ENCODE measurements around the gene SP140. TPM values are rescaled to one million over a fixed set of nuclear protein-coding genes. Genes with fewer than 3 reads are reported as not detected.
"Not testable (repeated sequence)": the region's sequence is repeated elsewhere in the genome, so short reads cannot be mapped to it uniquely, and the experiment has no call there.

Gene SP140
- total and polyA plus RNA-seq, 2 of the 8 experiments (the other 6 are each of a cell fraction or from before 2014, with no cell fraction given): 0.23 to 1.3 TPM

DNA sequence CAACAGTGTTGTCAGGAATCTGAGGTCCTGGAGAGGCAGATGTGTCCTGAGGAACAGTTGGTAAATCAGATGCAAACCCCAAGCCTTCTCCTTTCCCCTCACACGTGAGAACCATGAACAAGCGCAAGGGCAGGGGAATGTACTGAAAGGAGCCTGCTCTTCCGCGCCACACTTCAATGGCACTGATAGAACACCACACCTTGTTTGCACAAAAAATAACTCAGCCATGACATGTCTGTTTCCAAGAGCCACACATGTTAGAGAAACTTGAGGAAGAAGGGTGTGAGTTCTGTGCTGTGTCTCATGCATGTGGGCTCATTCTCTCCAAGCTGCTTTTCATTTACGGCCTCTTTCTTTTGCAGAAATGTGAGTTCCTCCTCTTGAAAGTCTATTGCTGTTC, 85.3 kb downstream of the SP140 start:
- H3K4me3 ChIP-seq (ENCODE audit: extremely low read depth in 1 of 4, insufficient read depth in 2 of 4, low read depth in 3 of 4, low read length in 4 of 4); H4K8ac ChIP-seq (ENCODE audit: extremely low read depth, insufficient read depth, low read length); H2BK12ac ChIP-seq (ENCODE audit: low read depth, low read length); H4K91ac ChIP-seq (replicated peaks; ENCODE audit: insufficient read length, low read length); H3K9ac ChIP-seq (replicated peaks in 1 of 4; ENCODE audit: extremely low read depth in 1 of 4, low read depth in 3 of 4, low read length in 3 of 4); H3K27me3 ChIP-seq (replicated peaks in 1 of 4; ENCODE audit: control insufficient read depth in 3 of 4, extremely low read depth in 1 of 4, insufficient read depth in 3 of 4, low read length in 3 of 4); H2BK20ac ChIP-seq (ENCODE audit: low read length); H2BK5ac ChIP-seq (ENCODE audit: low read depth, low read length); H3K23ac ChIP-seq (ENCODE audit: insufficient read length); H4K5ac ChIP-seq (ENCODE audit: insufficient read length, low read depth, low read length); DNase-seq (ENCODE audit: low read depth in 1 of 2, low spot score in 2 of 2); H3K23me2 ChIP-seq (ENCODE audit: low read depth, low read length); H3K36me3 ChIP-seq (ENCODE audit: control insufficient read depth in 2 of 4, insufficient read depth in 4 of 4, low read length in 3 of 4); H3K56ac ChIP-seq (replicated peaks; ENCODE audit: insufficient read length, low read depth, low read length); H3K18ac ChIP-seq (ENCODE audit: extremely low read depth, low read length); H3K79me2 ChIP-seq (ENCODE audit: control insufficient read depth in 1 of 2, insufficient read depth in 2 of 2, low read length in 2 of 2); H3K79me1 ChIP-seq (ENCODE audit: low read depth, low read length); H2AFZ ChIP-seq (ENCODE audit: low read length); H3K9me3 ChIP-seq (ENCODE audit: insufficient read depth in 2 of 2, low read depth in 1 of 2, low read length in 1 of 2); H3K14ac ChIP-seq (ENCODE audit: insufficient read length); H3K4me1 ChIP-seq (replicated peaks in 1 of 4; ENCODE audit: control insufficient read depth in 3 of 4, insufficient read depth in 4 of 4, low read length in 3 of 4); H2AK5ac ChIP-seq (ENCODE audit: low read depth, low read length); H3K4ac ChIP-seq (replicated peaks; ENCODE audit: insufficient read length, low read depth, low read length); H2BK120ac ChIP-seq (replicated peaks; ENCODE audit: low read depth, low read length); H2BK15ac ChIP-seq (ENCODE audit: low read length); POLR2A ChIA-PET (ENCODE audit: partially characterized antibody); H3K4me2 ChIP-seq (ENCODE audit: insufficient read depth in 1 of 2, low read depth in 2 of 2, low read length in 2 of 2); H3K27ac ChIP-seq (ENCODE audit: low read depth, low read length); CTCF ChIA-PET (ENCODE audit: partially characterized antibody); H4K20me1 ChIP-seq (replicated peaks in 1 of 2; ENCODE audit: control insufficient read depth in 1 of 2, insufficient read depth in 2 of 2, low read length in 2 of 2): not testable (repeated sequence)
- peak; percentile 78 for FAIRE-seq
- 64% methylated on average over 1 of the region's 5 CpGs; no CpG with 5 or more reads in 1 of the 2 experiments for WGBS, 2 experiments (ENCODE audit: extremely low coverage in 1 of 2, insufficient coverage in 1 of 2, insufficient read length in 1 of 2, insufficient replicate concordance in 2 of 2, low coverage in 1 of 2, low lambda C conversion rate in 2 of 2, missing lambda C conversion rate in 1 of 2)

DNA sequence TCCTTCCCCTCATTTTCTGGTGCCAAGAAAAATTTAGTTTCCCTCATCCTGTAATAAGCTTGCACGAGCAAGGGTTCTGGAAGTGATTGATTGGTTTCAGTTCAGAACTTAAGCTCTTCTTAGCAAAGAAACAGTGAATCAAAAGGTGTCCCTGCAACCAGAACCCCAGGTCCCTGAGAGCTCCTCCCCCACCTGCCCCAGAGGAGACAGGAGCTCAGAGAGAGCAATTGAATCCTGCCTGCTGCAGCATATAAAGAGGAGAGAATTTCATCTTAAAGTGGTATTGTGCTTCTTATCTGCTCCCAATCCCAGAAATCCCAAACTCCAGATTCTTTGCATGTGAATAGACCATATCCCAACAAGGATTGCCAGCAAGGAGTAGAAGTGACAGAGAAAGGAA, 86.1 kb downstream of the SP140 start:
- H2BK5ac ChIP-seq (ENCODE audit: low read depth, low read length); H3K36me3 ChIP-seq (ENCODE audit: control insufficient read depth in 2 of 4, insufficient read depth in 4 of 4, low read length in 3 of 4); H2BK120ac ChIP-seq (replicated peaks; ENCODE audit: low read depth, low read length); H3K79me2 ChIP-seq (ENCODE audit: control insufficient read depth in 1 of 2, insufficient read depth in 2 of 2, low read length in 2 of 2); H3K27ac ChIP-seq (ENCODE audit: low read depth, low read length); H3K9ac ChIP-seq (replicated peaks in 1 of 4; ENCODE audit: extremely low read depth in 1 of 4, low read depth in 3 of 4, low read length in 3 of 4); H3K4me3 ChIP-seq (ENCODE audit: extremely low read depth in 1 of 4, insufficient read depth in 2 of 4, low read depth in 3 of 4, low read length in 4 of 4); H2AK5ac ChIP-seq (ENCODE audit: low read depth, low read length); POLR2A ChIA-PET (ENCODE audit: partially characterized antibody); H3K4me1 ChIP-seq (replicated peaks in 1 of 4; ENCODE audit: control insufficient read depth in 3 of 4, insufficient read depth in 4 of 4, low read length in 3 of 4); H3K4me2 ChIP-seq (ENCODE audit: insufficient read depth in 1 of 2, low read depth in 2 of 2, low read length in 2 of 2); H4K91ac ChIP-seq (replicated peaks; ENCODE audit: insufficient read length, low read length); H4K20me1 ChIP-seq (replicated peaks in 1 of 2; ENCODE audit: control insufficient read depth in 1 of 2, insufficient read depth in 2 of 2, low read length in 2 of 2); FAIRE-seq; H3K18ac ChIP-seq (ENCODE audit: extremely low read depth, low read length); H2BK20ac ChIP-seq (ENCODE audit: low read length); DNase-seq (ENCODE audit: low read depth in 1 of 2, low spot score in 2 of 2); H2BK12ac ChIP-seq (ENCODE audit: low read depth, low read length); H3K79me1 ChIP-seq (ENCODE audit: low read depth, low read length); H3K14ac ChIP-seq (ENCODE audit: insufficient read length); CTCF ChIA-PET (ENCODE audit: partially characterized antibody); H4K8ac ChIP-seq (ENCODE audit: extremely low read depth, insufficient read depth, low read length); H4K5ac ChIP-seq (ENCODE audit: insufficient read length, low read depth, low read length); H3K27me3 ChIP-seq (replicated peaks in 1 of 4; ENCODE audit: control insufficient read depth in 3 of 4, extremely low read depth in 1 of 4, insufficient read depth in 3 of 4, low read length in 3 of 4); H2BK15ac ChIP-seq (ENCODE audit: low read length); H2AFZ ChIP-seq (ENCODE audit: low read length); H3K56ac ChIP-seq (replicated peaks; ENCODE audit: insufficient read length, low read depth, low read length); H3K23me2 ChIP-seq (ENCODE audit: low read depth, low read length); H3K9me3 ChIP-seq (ENCODE audit: insufficient read depth in 2 of 2, low read depth in 1 of 2, low read length in 1 of 2); H3K23ac ChIP-seq (ENCODE audit: insufficient read length); H3K4ac ChIP-seq (replicated peaks; ENCODE audit: insufficient read length, low read depth, low read length): not testable (repeated sequence)
- WGBS, 2 experiments (ENCODE audit: extremely low coverage in 1 of 2, insufficient coverage in 1 of 2, insufficient read length in 1 of 2, insufficient replicate concordance in 2 of 2, low coverage in 1 of 2, low lambda C conversion rate in 2 of 2, missing lambda C conversion rate in 1 of 2): 80% methylated on average over 1 of the region's 1 CpG; no CpG with 5 or more reads in 1 of the 2 experiments
